ENCODE data around the gene AGPAT1.
"Not testable (repeated sequence)": the region's sequence is repeated elsewhere in the genome, so short reads cannot be mapped to it uniquely, and the experiment has no call there.

Gene AGPAT1

GRCh38 chr6:32198345-32198696, 22.4 kb upstream of the AGPAT1 start:
- no peak for DNase-seq

GRCh38 chr6:32196682-32197616, 21.1 kb upstream of the AGPAT1 start:
- no peak for DNase-seq

- DNase-seq = peak; percentile 79
Measured at GRCh38 chr6:32195902-32196681, 20.2 kb upstream of the AGPAT1 start.

GRCh38 chr6:32195652-32195901, 19.7 kb upstream of the AGPAT1 start:
- DNase-seq = peak; percentile 100

GRCh38 chr6:32194825-32195651, 19.2 kb upstream of the AGPAT1 start:
- DNase-seq = peak; percentile 57

GRCh38 chr6:32194388-32194787, 18.5 kb upstream of the AGPAT1 start:
- no peak for DNase-seq

- DNase-seq = not testable (repeated sequence)
Measured at GRCh38 chr6:32193096-32193495, 17.2 kb upstream of the AGPAT1 start.

- DNase-seq = peak; percentile 75
Measured at GRCh38 chr6:32192608-32193039, 16.7 kb upstream of the AGPAT1 start, which contains the start of gene GPSM3. Gene GPSM3, minus strand, starts transcription at chr6:32192643. Its CDS starts 130 bp downstream, at chr6:32192513.

- no peak for DNase-seq
Measured at GRCh38 chr6:32191696-32192607, 16.1 kb upstream of the AGPAT1 start.

- DNase-seq = no peak
Measured at GRCh38 chr6:32190911-32191677, 15.2 kb upstream of the AGPAT1 start.

- peak; percentile 92 for DNase-seq
Measured at GRCh38 chr6:32190054-32190851, 14.4 kb upstream of the AGPAT1 start, which contains the start of gene PBX2. Gene PBX2, minus strand, starts transcription at chr6:32190202. Its CDS starts 287 bp downstream, at chr6:32189915.

- no peak for DNase-seq
Measured at GRCh38 chr6:32189742-32190053, 13.8 kb upstream of the AGPAT1 start.

GRCh38 chr6:32189069-32189741, 13.3 kb upstream of the AGPAT1 start:
- no peak for DNase-seq

- DNase-seq = no peak
Measured at GRCh38 chr6:32188381-32189068, 12.6 kb upstream of the AGPAT1 start.

GRCh38 chr6:32187725-32188380, 12.0 kb upstream of the AGPAT1 start:
- DNase-seq = not testable (repeated sequence)

GRCh38 chr6:32187009-32187709, 11.3 kb upstream of the AGPAT1 start:
- DNase-seq = no peak

- not testable (repeated sequence) for DNase-seq
Measured at GRCh38 chr6:32186151-32186840, 10.4 kb upstream of the AGPAT1 start.
